Astrocyte of the cerebellum (primary cell): Measurements from ENCODE around the gene RBM10.

Experiments used
- DNase-seq: peaks from one replicate; pipeline ENCODE4 v3.0.0-alpha.2; 2011; ENCODE audit warnings: low read depth
- H3K4me3 ChIP-seq: 2 replicates; pipeline ENCODE4 v1.5.1; 2011; ENCODE audit warnings: mild to moderate bottlenecking, low read depth, low read length, moderate library complexity
- in situ Hi-C: cut with HindIII; loops from 2 replicates; pipeline ENCODE4 v1.10.0; 2017; ENCODE audit warnings: low sequenced_read_pairs
- TF ChIP-seq, protein P1 (sequence below): IDR thresholded peaks from 2 replicates; pipeline ENCODE4 v1.5.1; 2012; ENCODE audit warnings: low read length, low read depth, moderate library complexity, mild to moderate bottlenecking; ENCODE audit errors: missing control alignments

The RBM10 gene

DNA sequence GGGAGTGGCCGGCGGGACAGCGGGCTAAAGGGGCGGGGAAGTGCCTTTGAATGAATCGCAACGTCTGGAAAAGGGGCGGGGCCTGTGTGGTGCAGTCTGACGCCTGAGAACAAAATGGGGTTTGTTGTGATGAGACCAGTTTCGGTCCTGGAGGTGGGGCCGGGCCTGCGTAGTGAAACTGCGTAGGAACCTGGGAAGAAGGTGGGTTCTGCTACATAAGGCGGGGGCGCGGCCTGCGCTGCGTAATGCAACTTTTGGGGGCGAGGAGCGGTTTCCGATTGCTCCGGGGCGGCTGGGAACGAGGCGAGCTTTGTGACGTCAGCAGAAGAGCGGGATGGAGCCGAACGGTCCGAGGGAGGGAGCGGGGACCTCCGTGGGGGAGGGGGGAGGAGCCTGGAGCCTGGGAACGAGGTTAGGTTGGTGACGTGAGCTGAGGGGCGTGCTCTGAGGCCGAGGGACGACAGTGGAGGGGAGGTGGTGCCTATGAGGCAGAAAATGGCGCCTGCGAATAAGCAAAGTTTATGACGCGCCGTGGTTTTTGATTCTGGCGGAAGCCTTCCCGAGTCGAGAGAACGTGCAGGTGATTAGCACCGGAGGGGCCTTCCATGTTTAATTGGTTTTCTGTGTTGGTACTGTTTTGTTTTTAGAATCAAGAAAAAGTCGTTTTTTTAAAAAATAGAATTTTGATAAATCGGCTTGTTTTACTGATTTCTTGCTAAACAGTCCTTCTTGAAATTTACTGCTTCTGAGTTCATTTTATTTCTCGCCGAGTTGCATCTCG, 88.5 kb downstream of the RBM10 start:
- in situ Hi-C loops = no loop called here
- peak overlapping the region; percentile 61 for H3K4me3 ChIP-seq
- DNase-seq = peak; percentile 93
- TF ChIP-seq, protein P1, sequence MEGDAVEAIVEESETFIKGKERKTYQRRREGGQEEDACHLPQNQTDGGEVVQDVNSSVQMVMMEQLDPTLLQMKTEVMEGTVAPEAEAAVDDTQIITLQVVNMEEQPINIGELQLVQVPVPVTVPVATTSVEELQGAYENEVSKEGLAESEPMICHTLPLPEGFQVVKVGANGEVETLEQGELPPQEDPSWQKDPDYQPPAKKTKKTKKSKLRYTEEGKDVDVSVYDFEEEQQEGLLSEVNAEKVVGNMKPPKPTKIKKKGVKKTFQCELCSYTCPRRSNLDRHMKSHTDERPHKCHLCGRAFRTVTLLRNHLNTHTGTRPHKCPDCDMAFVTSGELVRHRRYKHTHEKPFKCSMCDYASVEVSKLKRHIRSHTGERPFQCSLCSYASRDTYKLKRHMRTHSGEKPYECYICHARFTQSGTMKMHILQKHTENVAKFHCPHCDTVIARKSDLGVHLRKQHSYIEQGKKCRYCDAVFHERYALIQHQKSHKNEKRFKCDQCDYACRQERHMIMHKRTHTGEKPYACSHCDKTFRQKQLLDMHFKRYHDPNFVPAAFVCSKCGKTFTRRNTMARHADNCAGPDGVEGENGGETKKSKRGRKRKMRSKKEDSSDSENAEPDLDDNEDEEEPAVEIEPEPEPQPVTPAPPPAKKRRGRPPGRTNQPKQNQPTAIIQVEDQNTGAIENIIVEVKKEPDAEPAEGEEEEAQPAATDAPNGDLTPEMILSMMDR = no peak

DNA sequence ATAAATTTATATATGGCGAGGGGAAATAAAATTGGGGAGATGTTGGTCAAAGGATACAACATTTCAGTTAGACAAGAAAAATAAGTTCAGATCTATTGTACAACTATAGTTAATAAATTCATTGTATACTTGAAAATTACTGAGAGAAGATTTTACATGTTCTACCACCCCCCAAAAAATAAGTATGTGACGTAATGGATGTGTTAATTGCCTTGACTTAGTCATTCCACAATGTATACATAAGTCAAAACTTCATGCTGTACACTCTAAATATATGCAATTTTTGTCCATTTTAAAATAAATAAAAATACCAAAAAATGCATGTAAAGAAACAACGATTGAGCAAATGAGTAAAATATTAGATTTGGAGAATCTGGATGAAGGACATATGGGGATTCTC, 89.6 kb downstream of the RBM10 start:
- H3K4me3 ChIP-seq = peak overlapping the region; percentile 61
- no peak for DNase-seq
- TF ChIP-seq, protein P1 = no peak
- in situ Hi-C loops = no loop called here

DNA sequence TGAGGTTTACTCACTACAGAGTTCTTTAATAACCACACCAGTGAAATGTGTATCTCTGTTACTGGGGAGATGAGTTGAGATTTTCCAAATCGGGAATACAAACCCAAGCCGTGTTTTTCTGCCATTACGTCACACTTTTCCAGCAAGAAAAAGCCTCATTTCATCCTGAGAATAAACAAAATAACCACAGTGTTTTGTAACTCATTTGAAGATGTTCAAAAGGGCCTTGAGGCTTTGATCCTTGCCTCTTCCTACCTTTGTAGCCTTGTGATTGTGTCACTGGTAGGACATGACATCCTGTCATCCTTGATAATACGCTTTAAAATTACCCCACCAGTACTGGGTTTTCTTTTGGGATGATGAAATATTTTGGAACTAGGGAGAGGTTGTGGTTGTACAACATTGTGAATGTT, 90.7 kb downstream of the RBM10 start:
- TF ChIP-seq, protein P1 = no peak
- H3K4me3 ChIP-seq = no peak overlapping the region
- no peak for DNase-seq
- in situ Hi-C loops = no loop called here
